K562 (cell line): Measurements from ENCODE around the gene MORF4L1. TPM values are rescaled to one million over a fixed set of nuclear protein-coding genes. Genes with fewer than 3 reads are reported as not detected.
A peak's percentile ranks its signal among the peaks of the same experiment; 100 is the strongest.

Experiments
- ARID2 ChIP-seq: fragments of 450-650 bp; IDR thresholded peaks from 2 replicates; pipeline ENCODE4 v1.6.1; 2017; ENCODE audit warnings: antibody characterized with exemption, mild to moderate bottlenecking
- CREB1 ChIP-seq, 2 experiments: sonication (generic) in 1 of 2; formaldehyde crosslinking in 1 of 2; IDR thresholded peaks; 2 replicates each; pipeline versions ENCODE4 v1.6.1 to v1.8.0; 2012 to 2022; ENCODE audit warnings: inconsistent platforms in 1 of 2, mild to moderate bottlenecking in 1 of 2, missing genetic modification reagents in 1 of 2, moderate library complexity in 1 of 2
- GATA2 ChIP-seq: sonication (generic); formaldehyde crosslinking; IDR thresholded peaks from 2 replicates; pipeline ENCODE4 v1.4.0; 2020; ENCODE audit warnings: mild to moderate bottlenecking, missing genetic modification reagents
- NR2C2 ChIP-seq, 2 experiments: fragments of 200-800 bp in 1 of 2; sonication (Bioruptor generic) in 1 of 2; sonication (generic) in 1 of 2; formaldehyde crosslinking in 1 of 2; IDR thresholded peaks; 2 replicates each; pipeline versions ENCODE4 v1.6.1 to v1.8.0; 2016 to 2022; ENCODE audit warnings: mild to moderate bottlenecking in 1 of 2, missing compliant biosample characterization in 1 of 2, missing genetic modification characterization in 1 of 2, missing genetic modification reagents in 1 of 2
- POLR2H ChIP-seq: IDR thresholded peaks from 2 replicates; pipeline ENCODE4 v1.6.1; 2016; ENCODE audit warnings: missing genetic modification characterization, low read depth, mild to moderate bottlenecking, control low read depth, missing compliant biosample characterization, moderate library complexity
- TEAD1 ChIP-seq, 2 experiments: fragments of 450-650 bp in 1 of 2; sonication (generic) in 1 of 2; formaldehyde crosslinking; IDR thresholded peaks; 2 replicates each; pipeline versions ENCODE4 v1.4.0 to v1.8.0; 2020 to 2022; ENCODE audit warnings: mild to moderate bottlenecking in 2 of 2, missing genetic modification reagents in 1 of 2
- ZC3H4 ChIP-seq: sonication (generic); formaldehyde crosslinking; IDR thresholded peaks from 2 replicates; pipeline ENCODE4 v1.9.0; 2021; ENCODE audit warnings: missing genetic modification reagents, borderline replicate concordance
- ZNF644 ChIP-seq: fragments of 200-800 bp; sonication (Bioruptor generic); IDR thresholded peaks from 2 replicates; pipeline ENCODE4 v1.6.1; 2016; ENCODE audit warnings: low read depth, missing genetic modification characterization, missing compliant biosample characterization
- polyA plus RNA-seq, 8 experiments: library from polyadenylated mRNA; depleted of rRNA in 4 of 8; stranded (reverse) in 5 of 8; unstranded in 3 of 8; fragments of >200 nt; fragmentation: Nextera tagmentation in 2 of 8; fragmentation: Illumina TruSeq in 1 of 8; extraction: Ambion mirVana in 2 of 8; extraction: Trizol in 1 of 8; gene quantifications; 2 replicates each; pipeline versions ENCODE4 v1.2.1 to v1.2.3, GENCODE V29; 2011 to 2014; ENCODE audit warnings: inconsistent platforms in 1 of 8, missing spikeins in 1 of 8
- total RNA-seq, 7 experiments: library from RNA; depleted of rRNA in 6 of 7; stranded (reverse); fragments of >200 nt in 6 of 7; fragmentation: Illumina TruSeq in 2 of 7; extraction: Trizol in 2 of 7; gene quantifications; 2 replicates each; pipeline versions ENCODE4 v1.2.1 to v1.2.3, GENCODE V29; 2011 to 2021; ENCODE audit warnings: low replicate concordance in 1 of 7
- TF ChIP-seq, protein P1 (sequence below): fragments of 250-450 bp; sonication (Bioruptor Pico); IDR thresholded peaks from 2 replicates; pipeline ENCODE4 v1.5.0; 2021; ENCODE audit warnings: mild to moderate bottlenecking, borderline replicate concordance
- TF ChIP-seq, protein P2 (sequence below): fragments of 250-450 bp; sonication (Bioruptor Pico); IDR thresholded peaks from 2 replicates; pipeline ENCODE4 v1.8.0; 2022; ENCODE audit warnings: moderate library complexity, mild to moderate bottlenecking, inconsistent platforms
- TF ChIP-seq, protein P3 (sequence below): fragments of 250-450 bp; sonication (Bioruptor Pico); IDR thresholded peaks from 2 replicates; pipeline ENCODE4 v1.5.0; 2020; ENCODE audit warnings: mild to moderate bottlenecking
- TF ChIP-seq, protein P4 (sequence below): fragments of 250-450 bp; sonication (Bioruptor Pico); IDR thresholded peaks from 2 replicates; pipeline ENCODE4 v1.4.0; 2020; ENCODE audit warnings: mild to moderate bottlenecking, moderate library complexity
- TF ChIP-seq, protein P5 (sequence below): fragments of 450-650 bp; IDR thresholded peaks from 2 replicates; pipeline ENCODE4 v1.6.1; 2016; ENCODE audit warnings: antibody characterized with exemption
- TF ChIP-seq, protein P6 (sequence below): fragments of 250-450 bp; sonication (Bioruptor Pico); IDR thresholded peaks from 2 replicates; pipeline ENCODE4 v1.9.0; 2021; ENCODE audit warnings: mild to moderate bottlenecking, inconsistent platforms

Gene MORF4L1
- total and polyA plus RNA-seq, 9 of the 15 experiments (the other 6 are each of a cell fraction or from before 2014, with no cell fraction given), result 127 to 615 (median 281) TPM

DNA sequence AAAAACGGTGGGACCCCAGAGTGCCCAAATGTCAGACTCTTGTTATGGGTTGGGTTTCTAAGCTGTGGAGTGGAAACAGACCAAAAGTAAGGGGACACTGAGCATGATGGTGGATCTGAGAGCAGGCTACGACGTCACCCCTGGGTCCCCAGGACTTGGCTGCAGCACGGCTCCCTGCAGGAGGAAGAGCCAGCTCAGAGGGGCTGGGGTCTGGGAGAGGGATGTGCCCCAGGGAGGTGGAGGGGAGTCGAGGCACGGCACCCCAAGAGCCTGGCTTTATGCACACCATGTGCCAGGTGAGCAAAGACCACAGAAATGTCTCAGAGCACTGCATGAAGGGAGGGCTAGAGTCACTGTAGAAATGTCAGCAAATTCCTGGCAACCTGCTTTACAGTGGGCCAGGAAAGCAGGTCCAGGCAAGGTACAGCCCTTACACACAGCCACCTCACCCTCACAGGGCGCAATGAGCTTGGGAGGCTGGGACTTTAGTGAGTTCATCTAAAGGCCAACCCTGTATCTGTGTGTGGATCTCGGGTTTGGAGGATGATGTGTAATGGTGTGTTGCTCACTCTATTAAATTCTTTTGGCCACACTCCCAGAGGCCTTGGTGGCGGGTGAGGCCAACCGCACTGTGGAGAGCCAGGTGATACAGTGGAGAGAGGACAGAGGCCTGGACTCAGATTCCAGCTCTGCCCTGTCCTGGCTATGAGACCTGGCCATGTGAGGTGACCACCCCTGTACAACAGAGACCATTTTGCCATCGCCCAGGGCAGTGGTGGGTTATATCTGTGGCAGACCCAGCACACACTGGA, 58.1 kb downstream of the MORF4L1 start (continued):
- TF ChIP-seq, protein P1, sequence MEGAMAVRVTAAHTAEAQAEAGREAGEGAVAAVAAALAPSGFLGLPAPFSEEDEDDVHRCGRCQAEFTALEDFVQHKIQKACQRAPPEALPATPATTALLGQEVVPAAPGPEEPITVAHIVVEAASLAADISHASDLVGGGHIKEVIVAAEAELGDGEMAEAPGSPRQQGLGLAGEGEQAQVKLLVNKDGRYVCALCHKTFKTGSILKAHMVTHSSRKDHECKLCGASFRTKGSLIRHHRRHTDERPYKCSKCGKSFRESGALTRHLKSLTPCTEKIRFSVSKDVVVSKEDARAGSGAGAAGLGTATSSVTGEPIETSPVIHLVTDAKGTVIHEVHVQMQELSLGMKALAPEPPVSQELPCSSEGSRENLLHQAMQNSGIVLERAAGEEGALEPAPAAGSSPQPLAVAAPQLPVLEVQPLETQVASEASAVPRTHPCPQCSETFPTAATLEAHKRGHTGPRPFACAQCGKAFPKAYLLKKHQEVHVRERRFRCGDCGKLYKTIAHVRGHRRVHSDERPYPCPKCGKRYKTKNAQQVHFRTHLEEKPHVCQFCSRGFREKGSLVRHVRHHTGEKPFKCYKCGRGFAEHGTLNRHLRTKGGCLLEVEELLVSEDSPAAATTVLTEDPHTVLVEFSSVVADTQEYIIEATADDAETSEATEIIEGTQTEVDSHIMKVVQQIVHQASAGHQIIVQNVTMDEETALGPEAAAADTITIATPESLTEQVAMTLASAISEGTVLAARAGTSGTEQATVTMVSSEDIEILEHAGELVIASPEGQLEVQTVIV, result no peak
- TF ChIP-seq CREB1 (IDR thresholded peaks at IDR 0.05), result no peak
- TF ChIP-seq CREB1 (CRISPR knock-in tag; IDR thresholded peaks at IDR 0.05), result 0 out of 2 replicates have a peak, but pooled peaks have one; percentile 18
- TF ChIP-seq ZNF644, result 0 out of 2 replicates have a peak, but pooled peaks have one; percentile 48
- TF ChIP-seq, protein P2, sequence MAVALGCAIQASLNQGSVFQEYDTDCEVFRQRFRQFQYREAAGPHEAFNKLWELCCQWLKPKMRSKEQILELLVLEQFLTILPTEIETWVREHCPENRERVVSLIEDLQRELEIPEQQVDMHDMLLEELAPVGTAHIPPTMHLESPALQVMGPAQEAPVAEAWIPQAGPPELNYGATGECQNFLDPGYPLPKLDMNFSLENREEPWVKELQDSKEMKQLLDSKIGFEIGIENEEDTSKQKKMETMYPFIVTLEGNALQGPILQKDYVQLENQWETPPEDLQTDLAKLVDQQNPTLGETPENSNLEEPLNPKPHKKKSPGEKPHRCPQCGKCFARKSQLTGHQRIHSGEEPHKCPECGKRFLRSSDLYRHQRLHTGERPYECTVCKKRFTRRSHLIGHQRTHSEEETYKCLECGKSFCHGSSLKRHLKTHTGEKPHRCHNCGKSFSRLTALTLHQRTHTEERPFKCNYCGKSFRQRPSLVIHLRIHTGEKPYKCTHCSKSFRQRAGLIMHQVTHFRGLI, result no peak
- TF ChIP-seq, protein P3, sequence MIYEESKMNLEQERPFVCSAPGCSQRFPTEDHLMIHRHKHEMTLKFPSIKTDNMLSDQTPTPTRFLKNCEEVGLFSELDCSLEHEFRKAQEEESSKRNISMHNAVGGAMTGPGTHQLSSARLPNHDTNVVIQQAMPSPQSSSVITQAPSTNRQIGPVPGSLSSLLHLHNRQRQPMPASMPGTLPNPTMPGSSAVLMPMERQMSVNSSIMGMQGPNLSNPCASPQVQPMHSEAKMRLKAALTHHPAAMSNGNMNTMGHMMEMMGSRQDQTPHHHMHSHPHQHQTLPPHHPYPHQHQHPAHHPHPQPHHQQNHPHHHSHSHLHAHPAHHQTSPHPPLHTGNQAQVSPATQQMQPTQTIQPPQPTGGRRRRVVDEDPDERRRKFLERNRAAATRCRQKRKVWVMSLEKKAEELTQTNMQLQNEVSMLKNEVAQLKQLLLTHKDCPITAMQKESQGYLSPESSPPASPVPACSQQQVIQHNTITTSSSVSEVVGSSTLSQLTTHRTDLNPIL (CRISPR knock-in tag), result no peak
- TF ChIP-seq, protein P4, sequence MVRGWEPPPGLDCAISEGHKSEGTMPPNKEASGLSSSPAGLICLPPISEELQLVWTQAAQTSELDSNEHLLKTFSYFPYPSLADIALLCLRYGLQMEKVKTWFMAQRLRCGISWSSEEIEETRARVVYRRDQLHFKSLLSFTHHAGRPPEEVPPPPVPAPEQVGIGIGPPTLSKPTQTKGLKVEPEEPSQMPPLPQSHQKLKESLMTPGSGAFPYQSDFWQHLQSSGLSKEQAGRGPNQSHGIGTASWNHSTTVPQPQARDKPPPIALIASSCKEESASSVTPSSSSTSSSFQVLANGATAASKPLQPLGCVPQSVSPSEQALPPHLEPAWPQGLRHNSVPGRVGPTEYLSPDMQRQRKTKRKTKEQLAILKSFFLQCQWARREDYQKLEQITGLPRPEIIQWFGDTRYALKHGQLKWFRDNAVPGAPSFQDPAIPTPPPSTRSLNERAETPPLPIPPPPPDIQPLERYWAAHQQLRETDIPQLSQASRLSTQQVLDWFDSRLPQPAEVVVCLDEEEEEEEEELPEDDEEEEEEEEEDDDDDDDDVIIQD (CRISPR knock-in tag), result no peak
- TF ChIP-seq, protein P5, sequence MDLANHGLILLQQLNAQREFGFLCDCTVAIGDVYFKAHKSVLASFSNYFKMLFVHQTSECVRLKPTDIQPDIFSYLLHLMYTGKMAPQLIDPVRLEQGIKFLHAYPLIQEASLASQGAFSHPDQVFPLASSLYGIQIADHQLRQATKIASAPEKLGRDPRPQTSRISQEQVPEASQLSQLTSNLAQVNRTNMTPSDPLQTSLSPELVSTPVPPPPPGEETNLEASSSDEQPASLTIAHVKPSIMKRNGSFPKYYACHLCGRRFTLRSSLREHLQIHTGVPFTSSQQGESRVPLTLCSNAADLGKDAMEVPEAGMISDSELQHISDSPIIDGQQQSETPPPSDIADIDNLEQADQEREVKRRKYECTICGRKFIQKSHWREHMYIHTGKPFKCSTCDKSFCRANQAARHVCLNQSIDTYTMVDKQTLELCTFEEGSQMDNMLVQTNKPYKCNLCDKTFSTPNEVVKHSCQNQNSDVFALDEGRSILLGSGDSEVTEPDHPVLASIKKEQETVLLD, result no peak
- TF ChIP-seq POLR2H, result no peak
- TF ChIP-seq ZC3H4 (CRISPR knock-in tag), result no peak
- TF ChIP-seq GATA2 (CRISPR knock-in tag), result peak; percentile 47; the same call in 1 of the 2 replicates
- TF ChIP-seq, protein P6, sequence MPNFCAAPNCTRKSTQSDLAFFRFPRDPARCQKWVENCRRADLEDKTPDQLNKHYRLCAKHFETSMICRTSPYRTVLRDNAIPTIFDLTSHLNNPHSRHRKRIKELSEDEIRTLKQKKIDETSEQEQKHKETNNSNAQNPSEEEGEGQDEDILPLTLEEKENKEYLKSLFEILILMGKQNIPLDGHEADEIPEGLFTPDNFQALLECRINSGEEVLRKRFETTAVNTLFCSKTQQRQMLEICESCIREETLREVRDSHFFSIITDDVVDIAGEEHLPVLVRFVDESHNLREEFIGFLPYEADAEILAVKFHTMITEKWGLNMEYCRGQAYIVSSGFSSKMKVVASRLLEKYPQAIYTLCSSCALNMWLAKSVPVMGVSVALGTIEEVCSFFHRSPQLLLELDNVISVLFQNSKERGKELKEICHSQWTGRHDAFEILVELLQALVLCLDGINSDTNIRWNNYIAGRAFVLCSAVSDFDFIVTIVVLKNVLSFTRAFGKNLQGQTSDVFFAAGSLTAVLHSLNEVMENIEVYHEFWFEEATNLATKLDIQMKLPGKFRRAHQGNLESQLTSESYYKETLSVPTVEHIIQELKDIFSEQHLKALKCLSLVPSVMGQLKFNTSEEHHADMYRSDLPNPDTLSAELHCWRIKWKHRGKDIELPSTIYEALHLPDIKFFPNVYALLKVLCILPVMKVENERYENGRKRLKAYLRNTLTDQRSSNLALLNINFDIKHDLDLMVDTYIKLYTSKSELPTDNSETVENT, result no peak
- TF ChIP-seq TEAD1 (CRISPR knock-in tag; IDR thresholded peaks at IDR 0.05), result no peak
- TF ChIP-seq ARID2, result no peak
- TF ChIP-seq NR2C2 (CRISPR knock-in tag; IDR thresholded peaks at IDR 0.05), result no peak
- peak; percentile 66; the same call in 1 of the 2 replicates for TF ChIP-seq NR2C2 (tag; IDR thresholded peaks at IDR 0.05)
